GM19438 (cell line): ENCODE results near the gene LHPP.

Source experiments
- ATAC-seq: cut with Tn5 transposase; IDR thresholded peaks from one replicate; pipeline ENCODE4 v1.9.1; 2021; ENCODE audit warnings: low read depth; ENCODE audit not compliant: unreplicated experiment

LHPP gene

GRCh38 chr10:124650263-124650662 is 188.6 kb downstream of the LHPP start:
- ATAC-seq: no peak

DNA sequence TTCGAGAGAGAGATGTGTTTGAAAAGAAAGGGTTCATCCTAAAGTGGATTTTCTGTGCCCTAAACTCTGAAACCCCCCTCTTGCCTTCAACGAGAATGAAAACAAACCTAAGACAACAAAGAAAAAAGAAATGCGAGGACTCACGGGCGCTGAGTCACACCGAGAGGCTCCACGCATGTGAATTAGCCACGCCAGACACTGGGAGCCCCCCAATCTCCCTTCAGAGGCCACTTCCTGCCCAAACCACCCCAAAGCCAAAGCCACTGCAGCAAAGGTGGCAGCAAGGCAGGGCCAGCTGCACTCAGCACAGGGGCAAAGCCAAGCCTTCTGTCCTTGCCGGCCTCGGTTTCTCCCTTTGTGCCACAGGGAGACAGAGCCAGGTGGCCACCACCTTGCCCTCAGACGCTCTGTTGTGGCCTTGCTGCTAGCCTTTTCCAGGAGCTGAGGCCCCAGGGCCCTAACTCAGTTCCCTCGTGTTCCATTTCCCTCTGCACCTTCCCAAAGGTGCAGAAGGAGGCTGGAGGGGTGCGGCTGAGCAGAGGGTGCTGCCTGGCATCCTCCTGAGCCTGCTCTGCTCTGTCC is 189.3 kb downstream of the LHPP start:
- ATAC-seq: no peak

DNA sequence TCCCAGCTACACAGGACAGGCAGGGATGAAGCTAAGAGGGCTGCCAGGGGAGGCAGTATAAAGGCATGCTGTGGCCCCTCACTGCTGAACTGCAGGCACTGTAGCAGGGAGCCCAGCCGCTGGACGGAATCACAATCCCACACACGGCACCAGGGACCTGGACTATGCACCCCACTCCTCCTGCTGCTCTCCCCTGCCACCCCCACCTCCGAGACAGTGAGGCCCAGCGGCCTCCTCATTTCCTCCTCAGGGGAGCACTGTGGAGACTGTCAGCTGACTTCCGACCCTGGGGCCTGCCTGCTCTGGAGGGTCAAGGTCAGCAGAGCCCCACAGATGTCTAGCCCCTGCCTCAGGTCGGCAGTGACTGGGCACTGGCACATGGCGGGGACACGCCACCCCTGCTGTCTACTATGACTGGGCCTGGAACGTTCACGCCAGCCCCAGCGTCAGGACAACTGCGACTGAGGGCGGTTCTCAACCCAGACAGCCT is 189.8 kb downstream of the LHPP start:
- ATAC-seq: no peak

DNA sequence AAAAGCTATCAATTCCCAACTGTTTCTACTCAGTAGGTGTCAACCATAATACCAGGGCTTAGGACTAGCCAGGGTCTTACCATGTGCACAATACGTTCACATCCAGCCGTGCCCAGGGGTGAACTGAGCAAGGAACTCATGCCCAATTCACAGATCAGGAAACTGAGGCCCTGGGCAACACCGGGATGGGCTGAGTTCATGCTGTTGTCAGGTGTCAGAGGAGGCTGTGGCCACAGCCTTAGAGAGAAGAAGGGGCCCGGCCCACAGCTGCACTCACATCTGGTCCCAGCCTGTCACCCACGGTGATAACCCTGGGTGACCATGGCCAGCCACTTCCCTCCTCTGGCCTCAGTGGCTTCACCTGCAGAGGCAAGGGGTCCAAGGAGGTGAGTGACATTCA is 190.6 kb downstream of the LHPP start:
- ATAC-seq: no peak

GRCh38 chr10:124652701-124653100 is 191.1 kb downstream of the LHPP start:
- ATAC-seq: no peak

GRCh38 chr10:124653311-124653710 is 191.7 kb downstream of the LHPP start:
- ATAC-seq: no peak

DNA sequence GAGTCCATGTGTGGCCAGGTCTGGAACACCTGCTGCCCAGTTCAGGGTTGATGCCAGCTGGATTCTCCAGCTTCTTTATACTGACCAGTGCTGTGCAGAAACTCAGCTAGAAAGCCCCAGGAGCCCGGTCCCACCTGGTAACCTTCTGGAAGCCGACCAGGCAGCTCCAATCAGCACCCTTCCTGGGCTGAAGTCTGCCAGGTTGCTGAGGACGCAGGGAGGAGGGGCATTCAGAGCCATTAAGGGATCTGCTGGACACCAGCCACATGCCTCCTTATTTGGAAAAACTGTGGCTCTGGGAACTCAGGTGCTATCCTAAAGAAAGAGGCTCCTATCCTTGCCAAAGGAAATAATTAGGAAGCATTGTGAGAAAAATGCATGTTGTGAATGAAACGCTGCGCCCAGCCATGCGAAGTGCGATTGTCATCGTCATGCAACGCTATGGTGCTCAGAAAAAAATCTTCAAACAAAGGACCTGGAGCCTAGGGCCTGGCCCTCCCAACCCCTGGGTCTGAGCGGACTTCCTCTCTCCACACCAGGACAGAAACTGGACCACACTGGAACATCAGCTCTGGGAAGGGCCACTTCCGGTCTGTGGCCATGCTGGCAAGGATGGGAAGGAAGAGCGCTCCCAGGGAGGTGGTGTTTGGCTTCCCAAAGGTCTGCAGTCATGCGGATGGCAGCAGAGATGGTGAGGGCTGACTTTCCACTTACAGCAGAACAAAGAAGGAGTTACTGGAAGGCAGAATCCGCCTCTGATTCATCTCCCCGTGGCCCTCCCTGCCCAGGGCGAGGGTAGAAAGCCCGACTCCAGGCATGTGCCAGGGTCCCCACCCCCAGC is 192.4 kb downstream of the LHPP start:
- no peak for ATAC-seq

GRCh38 chr10:124654686-124655085 is 193.1 kb downstream of the LHPP start:
- ATAC-seq: no peak

- ATAC-seq: no peak
Measured at GRCh38 chr10:124655191-124656112, 193.8 kb downstream of the LHPP start.

DNA sequence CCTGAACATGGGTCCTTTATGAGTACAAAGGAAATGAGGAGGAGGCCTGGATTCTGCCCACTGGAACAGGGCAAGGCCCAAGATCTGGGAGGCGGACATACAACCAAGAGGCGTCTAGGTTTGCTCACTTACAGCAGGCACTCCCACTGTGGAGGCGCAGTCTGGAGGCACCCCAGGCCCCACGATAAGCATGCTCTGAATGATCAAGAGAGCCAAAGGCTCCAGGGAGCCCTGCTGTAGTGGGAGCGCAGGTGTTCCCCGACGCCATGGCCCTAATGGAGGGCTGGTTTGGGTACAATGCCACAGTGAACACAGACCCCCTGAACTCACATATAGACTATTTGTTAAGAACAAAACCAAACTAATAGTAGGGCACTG is 194.5 kb downstream of the LHPP start:
- no peak for ATAC-seq

GRCh38 chr10:124656541-124656940 is 194.9 kb downstream of the LHPP start:
- ATAC-seq: no peak

DNA sequence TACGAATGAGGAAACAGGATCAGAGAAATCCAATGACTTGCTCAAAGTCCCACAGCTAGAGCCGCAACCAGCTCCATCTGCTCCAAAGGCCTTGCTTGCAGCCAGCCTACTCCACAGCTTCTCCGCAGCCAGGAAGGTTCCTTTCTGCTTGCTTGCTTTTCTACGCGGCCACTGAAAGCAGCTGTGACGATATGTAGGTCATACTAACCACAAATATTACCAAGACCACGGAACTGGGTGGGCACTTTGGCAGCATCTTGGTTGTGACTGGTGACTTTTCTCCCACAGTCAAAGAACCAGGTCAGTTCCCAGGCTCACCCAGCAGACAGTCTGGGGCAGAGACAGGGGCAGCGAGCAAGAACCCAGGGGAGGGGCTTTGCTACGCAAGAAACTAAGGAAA is 196.2 kb downstream of the LHPP start:
- ATAC-seq: no peak

GRCh38 chr10:124658591-124659242 is 197.1 kb downstream of the LHPP start:
- no peak for ATAC-seq

GRCh38 chr10:124659380-124659779 is 197.8 kb downstream of the LHPP start:
- ATAC-seq: no peak

DNA sequence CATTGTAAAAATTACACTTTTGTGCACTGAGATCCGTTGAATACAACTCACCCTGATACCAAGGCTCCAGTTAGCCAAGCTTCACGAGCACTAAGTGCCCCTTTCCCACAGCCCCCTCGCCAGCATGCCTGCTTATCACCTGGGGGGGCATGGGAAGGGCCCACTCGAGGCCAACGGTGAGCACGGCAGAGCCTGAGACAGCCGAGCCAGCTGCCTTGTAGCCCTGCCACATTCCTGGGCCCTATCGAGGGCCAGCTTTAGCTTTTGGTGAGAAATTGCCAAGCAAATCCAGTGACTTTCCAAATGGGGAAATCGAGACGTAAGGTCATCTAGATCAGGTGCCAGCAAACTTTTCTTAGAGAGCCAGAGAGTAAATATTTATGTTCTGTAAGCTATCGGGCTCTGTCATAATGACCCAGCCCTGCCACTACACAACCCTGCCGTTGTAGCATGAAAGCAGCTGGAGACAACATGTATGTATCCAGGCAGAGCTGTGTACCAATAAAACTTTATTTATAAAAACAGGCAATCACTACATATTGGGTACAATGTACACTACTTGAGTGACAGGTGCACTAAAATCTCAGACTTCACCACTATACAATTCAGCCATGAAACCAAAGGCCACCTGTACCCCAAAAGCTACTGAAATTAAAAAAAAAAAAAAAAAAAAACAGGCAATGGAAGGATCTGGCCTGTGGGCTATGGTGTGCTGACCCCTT is 198.9 kb downstream of the LHPP start:
- ATAC-seq: no peak

DNA sequence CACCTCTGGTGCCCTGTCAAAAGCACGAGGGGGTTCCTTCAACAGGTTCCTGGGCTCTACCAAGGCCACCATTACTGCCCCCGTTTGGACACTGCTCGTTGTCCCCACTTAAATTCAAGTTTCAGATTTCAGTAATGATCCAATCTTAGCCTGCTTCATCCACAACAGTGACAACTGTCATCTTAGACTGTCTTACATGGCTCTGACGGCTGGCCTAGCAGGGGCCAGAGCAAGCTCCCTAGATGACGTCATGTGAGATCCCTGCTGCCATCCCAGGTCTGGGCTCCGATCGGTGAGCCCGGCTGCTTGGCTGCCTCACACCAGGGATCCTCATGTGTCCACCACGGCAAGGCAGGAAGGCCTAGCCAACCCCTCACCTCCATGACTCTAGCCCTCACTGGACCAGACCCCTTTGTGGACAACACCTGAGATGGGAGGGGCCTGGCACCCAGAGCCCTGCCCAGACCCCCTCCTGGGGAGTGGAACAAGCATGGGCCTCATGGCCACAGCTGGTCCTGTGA is 200.1 kb downstream of the LHPP start:
- no peak for ATAC-seq

DNA sequence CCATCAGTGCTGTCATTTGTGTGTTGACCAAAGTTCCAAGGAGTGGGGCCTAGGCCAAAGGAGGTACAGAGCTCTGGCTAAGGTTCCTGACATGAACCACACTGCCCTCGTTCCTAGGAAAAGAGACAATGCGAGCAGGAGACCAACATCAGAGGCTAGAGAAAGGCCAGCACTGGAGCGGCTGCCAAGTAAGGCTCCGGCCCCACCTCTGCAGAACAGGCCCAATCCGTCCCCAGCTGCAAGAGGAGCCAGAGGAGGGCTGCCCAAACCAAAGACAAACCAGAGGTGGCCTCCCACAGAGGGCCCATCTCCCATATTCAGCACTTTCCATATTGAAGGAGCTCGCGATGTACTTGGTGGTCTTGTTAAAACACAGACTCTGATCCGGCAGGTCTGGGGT is 201.6 kb downstream of the LHPP start:
- ATAC-seq: no peak
